Neural cell (in vitro differentiated cells): ENCODE data around the gene PPM1L.
A peak's percentile ranks its signal among the peaks of the same experiment; 100 is the strongest.

ENCODE experiments used
- CTCF ChIP-seq: fragments of 450-650 bp; IDR thresholded peaks from 2 replicates; pipeline ENCODE4 v1.5.1; 2014; ENCODE audit warnings: antibody characterized with exemption, mild to moderate bottlenecking, moderate library complexity; ENCODE audit not compliant: poor library complexity, severe bottlenecking
- EP300 ChIP-seq: fragments of 450-650 bp; conservative IDR thresholded peaks from 2 replicates; pipeline ENCODE4 v1.6.1; 2014; ENCODE audit warnings: antibody characterized with exemption, mild to moderate bottlenecking, moderate library complexity; ENCODE audit not compliant: poor library complexity, severe bottlenecking
- POLR2AphosphoS5 ChIP-seq: IDR thresholded peaks from 2 replicates; pipeline ENCODE4 v1.6.1; 2012
- RAD21 ChIP-seq: fragments of 450-650 bp; conservative IDR thresholded peaks from 2 replicates; pipeline ENCODE4 v1.6.1; 2014; ENCODE audit warnings: antibody characterized with exemption, mild to moderate bottlenecking, moderate library complexity

- TF ChIP-seq CTCF: peak; percentile 11
- TF ChIP-seq POLR2AphosphoS5: peak; percentile 86
- TF ChIP-seq RAD21: peak; percentile 15
- peak; percentile 63 for TF ChIP-seq EP300
These were observed 930 bp upstream of the PPM1L start for GRCh38 chr3:160754855-160755747.
